Measurements from ENCODE around the gene ACD.
"Not testable (repeated sequence)": the region's sequence is repeated elsewhere in the genome, so short reads cannot be mapped to it uniquely, and the experiment has no call there.

Gene ACD

GRCh38 chr16:67659675-67660563, at the start of gene ACD:
TSS of gene ACD (minus strand) at chr16:67660260. CDS start at chr16:67660220, 40 bp downstream.
- peak; percentile 95 for DNase-seq

GRCh38 chr16:67709050-67709449, 49.0 kb upstream of the ACD start:
- DNase-seq = no peak

GRCh38 chr16:67708368-67708771, 48.3 kb upstream of the ACD start:
- DNase-seq = no peak

- no peak for DNase-seq
Observed at GRCh38 chr16:67707790-67708189, 47.7 kb upstream of the ACD start.

GRCh38 chr16:67707210-67707609, 47.1 kb upstream of the ACD start:
- no peak for DNase-seq

GRCh38 chr16:67704110-67704509, 44.0 kb upstream of the ACD start:
- peak; percentile 32 for DNase-seq

- no peak for DNase-seq
Observed at GRCh38 chr16:67703626-67704025, 43.6 kb upstream of the ACD start.

- DNase-seq = no peak
Observed at GRCh38 chr16:67702130-67702529, 42.1 kb upstream of the ACD start.

GRCh38 chr16:67701420-67701819, 41.4 kb upstream of the ACD start:
- no peak for DNase-seq

- no peak for DNase-seq
Observed at GRCh38 chr16:67699265-67699664, 39.2 kb upstream of the ACD start.

- peak; percentile 53 for DNase-seq
Observed at GRCh38 chr16:67697422-67698185, 37.5 kb upstream of the ACD start.

GRCh38 chr16:67694611-67695010, 34.6 kb upstream of the ACD start:
- DNase-seq = no peak

- not testable (repeated sequence) for DNase-seq
Observed at GRCh38 chr16:67693517-67694285, 33.6 kb upstream of the ACD start.

GRCh38 chr16:67685388-67686112, 25.5 kb upstream of the ACD start:
- DNase-seq = no peak

GRCh38 chr16:67683767-67684166, 23.7 kb upstream of the ACD start:
- no peak for DNase-seq

- no peak for DNase-seq
Observed at GRCh38 chr16:67679935-67680897, 20.2 kb upstream of the ACD start.

- DNase-seq = no peak
Observed at GRCh38 chr16:67678354-67679023, 18.4 kb upstream of the ACD start.

GRCh38 chr16:67677712-67678111, 17.7 kb upstream of the ACD start:
- DNase-seq = no peak

- DNase-seq = no peak
Observed at GRCh38 chr16:67676939-67677338, 16.9 kb upstream of the ACD start.

- DNase-seq = no peak
Observed at GRCh38 chr16:67676516-67676915, 16.5 kb upstream of the ACD start.

- no peak for DNase-seq
Observed at GRCh38 chr16:67675999-67676398, 15.9 kb upstream of the ACD start.

Measured in inflammatory macrophage treated with lipopolysaccharide for 4 hours (primary cell).